Gastroesophageal sphincter (tissue), 4 donors: ENCODE data around the gene NDUFA11. TPM values are rescaled to one million over a fixed set of nuclear protein-coding genes. Genes with fewer than 3 reads are reported as not detected.

Source experiments
- ATAC-seq: fragments of 150-250 bp; one replicate; pipeline ENCODE4 v1.9.1; 2016; ENCODE audit warnings: mild to moderate bottlenecking, moderate library complexity
- H3K27ac ChIP-seq, 4 donors: fragments of 200-600 bp; sonication (generic) in 3 of 4; 1 replicate in 3 of 4; 2 replicates in 1 of 4; pipeline ENCODE4 v1.5.1; 2016 to 2019
- H3K27me3 ChIP-seq: fragments of 200-600 bp; sonication (generic); one replicate; pipeline ENCODE4 v1.5.1; 2019
- H3K36me3 ChIP-seq, 2 donors: fragments of 200-600 bp; sonication (generic); one replicate each; pipeline ENCODE4 v1.5.1; 2019; ENCODE audit warnings: control low read depth in 1 of 2
- H3K4me1 ChIP-seq, 3 donors: fragments of 200-600 bp; sonication (generic); 1 replicate in 2 of 3; 2 replicates in 1 of 3; pipeline ENCODE4 v1.5.1; 2016 to 2019; ENCODE audit warnings: control low read depth in 2 of 3
- H3K4me3 ChIP-seq, 2 donors: fragments of 200-600 bp; sonication (generic); one replicate each; pipeline ENCODE4 v1.5.1; 2019; ENCODE audit warnings: mild to moderate bottlenecking in 1 of 2, moderate library complexity in 1 of 2
- H3K9me3 ChIP-seq, 3 donors: fragments of 200-600 bp; sonication (generic); one replicate each; pipeline ENCODE4 v1.5.1; 2017 to 2019; ENCODE audit warnings: control low read depth in 2 of 3
- EP300 ChIP-seq: sonication (generic); formaldehyde crosslinking; IDR thresholded peaks from one replicate; pipeline ENCODE4 v1.6.1; 2017; ENCODE audit warnings: antibody characterized with exemption, mild to moderate bottlenecking
- POLR2A ChIP-seq, 2 donors: fragments of 450-650 bp; IDR thresholded peaks; one replicate each; pipeline ENCODE4 v1.6.1; 2017; ENCODE audit warnings: antibody characterized with exemption in 2 of 2, mild to moderate bottlenecking in 2 of 2, moderate library complexity in 1 of 2
- POLR2AphosphoS5 ChIP-seq: sonication (generic); formaldehyde crosslinking; IDR thresholded peaks from one replicate; pipeline ENCODE4 v1.6.1; 2017; ENCODE audit warnings: antibody characterized with exemption
- WGBS, 2 donors: methylation state at CpG; one replicate each; pipeline ENCODE4 v1.1.5; 2018; ENCODE audit warnings: low coverage in 1 of 2; 5-methylcytosine and 5-hydroxymethylcytosine counted together
- total RNA-seq, 4 donors: library from RNA; depleted of rRNA; stranded (reverse); fragments of >200 nt; gene quantifications; one replicate each; pipeline ENCODE4 v1.1.0, GENCODE V29; 2016
- TF ChIP-seq, protein P1 (sequence below), 4 experiments: fragments of 200-600 bp in 2 of 4; fragments of 450-650 bp in 2 of 4; sonication (generic) in 1 of 4; IDR thresholded peaks; one replicate each; pipeline ENCODE4 v1.5.1; 2017 to 2019; ENCODE audit warnings: antibody characterized with exemption in 4 of 4, mild to moderate bottlenecking in 2 of 4, moderate library complexity in 2 of 4

The NDUFA11 gene
- total RNA-seq, 4 donors from 2014 or later: 244 to 299 (median 265) TPM

DNA sequence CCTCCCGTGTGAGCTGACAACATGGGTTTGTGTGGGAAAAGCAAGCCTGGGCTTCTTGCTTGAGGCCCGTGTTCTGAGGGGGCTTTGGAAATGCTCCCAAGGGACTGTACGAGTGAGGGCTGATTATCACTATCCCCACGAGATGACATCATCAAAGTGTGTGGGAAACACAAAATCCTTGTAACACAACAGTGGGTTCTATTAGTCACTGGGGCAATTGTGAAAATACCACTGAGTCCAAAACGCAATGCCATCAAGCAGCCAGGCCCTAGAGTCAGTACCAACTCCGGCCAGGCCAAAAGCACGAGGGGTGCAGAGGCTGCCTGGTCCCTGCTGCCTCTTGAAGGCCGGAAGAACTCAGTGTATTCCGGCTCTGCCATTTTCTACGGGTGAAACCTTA lies 40.0 kb upstream of the NDUFA11 start:
- Histone ChIP-seq H3K4me1 (peaks cover 0 to 83% (median 46%) of the 10 kb centered on the region in 3 donors), H3K9me3 (no peaks in the 10 kb centered on the region), H3K4me3 (no peak overlapping the region), H3K36me3 (peaks cover 0 to 32% of the 10 kb centered on the region in 2 donors), H3K27me3 (no peaks in the 10 kb centered on the region), H3K27ac (peak overlapping the region in 3 of 4 donors; percentile 66 to 79 (median 67))
- WGBS, 2 donors: 29 to 61% methylated on average over 4 to 6 of the region's 10 CpGs
- no peak for TF ChIP-seq EP300
- peak; percentile 28 for TF ChIP-seq POLR2AphosphoS5
- ATAC-seq: no peak

DNA sequence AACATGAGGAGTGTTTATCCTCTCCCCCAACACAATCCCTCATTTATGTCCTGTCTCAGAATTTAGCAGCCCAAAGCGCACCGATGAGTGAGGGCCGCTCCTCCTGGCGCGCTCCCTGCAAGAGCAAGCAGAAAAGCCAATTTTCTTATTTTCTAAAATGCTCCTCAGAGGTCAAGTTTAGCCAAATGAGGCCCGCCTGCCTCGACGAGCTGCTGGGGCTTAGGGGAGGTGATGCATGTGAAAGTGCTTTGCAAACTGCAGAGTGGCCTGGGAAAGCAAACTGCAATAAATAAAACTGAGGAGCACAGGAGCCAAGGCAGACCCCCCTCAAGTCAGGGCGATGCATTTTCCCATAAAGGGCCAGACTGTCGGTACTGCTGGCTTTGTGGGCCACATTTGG lies 39.5 kb upstream of the NDUFA11 start:
- Histone ChIP-seq H3K4me1 (peaks cover 0 to 77% (median 41%) of the 10 kb centered on the region in 3 donors), H3K27ac (peak overlapping the region in 3 of 4 donors; percentile 66 to 79 (median 67)), H3K4me3 (no peak overlapping the region), H3K36me3 (peaks cover 0 to 38% of the 10 kb centered on the region in 2 donors), H3K9me3 (no peaks in the 10 kb centered on the region), H3K27me3 (no peaks in the 10 kb centered on the region)
- no peak for ATAC-seq
- 29 to 56% methylated on average over 5 to 6 of the region's 10 CpGs for WGBS, 2 donors
- TF ChIP-seq EP300 (no peak), POLR2A (IDR thresholded peaks at IDR 0.05) (no peak), POLR2AphosphoS5 (no peak)
- TF ChIP-seq, protein P1, sequence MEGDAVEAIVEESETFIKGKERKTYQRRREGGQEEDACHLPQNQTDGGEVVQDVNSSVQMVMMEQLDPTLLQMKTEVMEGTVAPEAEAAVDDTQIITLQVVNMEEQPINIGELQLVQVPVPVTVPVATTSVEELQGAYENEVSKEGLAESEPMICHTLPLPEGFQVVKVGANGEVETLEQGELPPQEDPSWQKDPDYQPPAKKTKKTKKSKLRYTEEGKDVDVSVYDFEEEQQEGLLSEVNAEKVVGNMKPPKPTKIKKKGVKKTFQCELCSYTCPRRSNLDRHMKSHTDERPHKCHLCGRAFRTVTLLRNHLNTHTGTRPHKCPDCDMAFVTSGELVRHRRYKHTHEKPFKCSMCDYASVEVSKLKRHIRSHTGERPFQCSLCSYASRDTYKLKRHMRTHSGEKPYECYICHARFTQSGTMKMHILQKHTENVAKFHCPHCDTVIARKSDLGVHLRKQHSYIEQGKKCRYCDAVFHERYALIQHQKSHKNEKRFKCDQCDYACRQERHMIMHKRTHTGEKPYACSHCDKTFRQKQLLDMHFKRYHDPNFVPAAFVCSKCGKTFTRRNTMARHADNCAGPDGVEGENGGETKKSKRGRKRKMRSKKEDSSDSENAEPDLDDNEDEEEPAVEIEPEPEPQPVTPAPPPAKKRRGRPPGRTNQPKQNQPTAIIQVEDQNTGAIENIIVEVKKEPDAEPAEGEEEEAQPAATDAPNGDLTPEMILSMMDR (IDR thresholded peaks at IDR 0.05): no peak

DNA sequence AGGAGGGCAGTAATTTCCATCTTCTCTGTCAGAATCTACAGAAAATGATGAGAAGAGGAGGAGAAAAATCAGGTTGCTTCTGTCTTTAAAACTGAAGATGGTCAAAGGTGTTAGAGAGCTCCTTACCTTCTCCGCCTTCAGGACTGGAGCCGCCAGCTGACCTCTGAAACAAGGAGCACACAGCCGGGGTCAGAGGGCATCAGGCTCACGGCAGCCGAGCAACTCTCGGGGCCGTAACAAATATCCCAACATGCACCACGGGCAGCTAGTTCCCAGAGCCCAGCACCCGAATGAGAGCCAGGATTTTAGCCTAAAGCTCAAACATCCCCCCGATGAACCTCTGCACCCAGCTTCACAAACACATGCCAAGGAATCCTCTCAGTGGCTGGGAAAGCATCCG lies 38.1 kb upstream of the NDUFA11 start:
- no peaks in the 10 kb centered on the region for H3K9me3 ChIP-seq
- 80% methylated on average over 2 of the region's 11 CpGs; no CpG with 5 or more reads in 1 of the 2 donors for WGBS, 2 donors
- H3K36me3 ChIP-seq: peaks cover 0 to 49% of the 10 kb centered on the region in 2 donors
- no peak for ATAC-seq
- H3K4me1 ChIP-seq: peaks cover 0 to 63% (median 28%) of the 10 kb centered on the region in 3 donors
- TF ChIP-seq EP300 (no peak), POLR2AphosphoS5 (no peak), POLR2A (IDR thresholded peaks at IDR 0.05) (no peak)
- TF ChIP-seq, protein P1 (IDR thresholded peaks at IDR 0.05): no peak
- no peaks in the 10 kb centered on the region for H3K27me3 ChIP-seq
- no peak overlapping the region for H3K4me3 ChIP-seq
- peak overlapping the region in 3 of 4 donors; percentile 66 to 79 (median 67) for H3K27ac ChIP-seq

DNA sequence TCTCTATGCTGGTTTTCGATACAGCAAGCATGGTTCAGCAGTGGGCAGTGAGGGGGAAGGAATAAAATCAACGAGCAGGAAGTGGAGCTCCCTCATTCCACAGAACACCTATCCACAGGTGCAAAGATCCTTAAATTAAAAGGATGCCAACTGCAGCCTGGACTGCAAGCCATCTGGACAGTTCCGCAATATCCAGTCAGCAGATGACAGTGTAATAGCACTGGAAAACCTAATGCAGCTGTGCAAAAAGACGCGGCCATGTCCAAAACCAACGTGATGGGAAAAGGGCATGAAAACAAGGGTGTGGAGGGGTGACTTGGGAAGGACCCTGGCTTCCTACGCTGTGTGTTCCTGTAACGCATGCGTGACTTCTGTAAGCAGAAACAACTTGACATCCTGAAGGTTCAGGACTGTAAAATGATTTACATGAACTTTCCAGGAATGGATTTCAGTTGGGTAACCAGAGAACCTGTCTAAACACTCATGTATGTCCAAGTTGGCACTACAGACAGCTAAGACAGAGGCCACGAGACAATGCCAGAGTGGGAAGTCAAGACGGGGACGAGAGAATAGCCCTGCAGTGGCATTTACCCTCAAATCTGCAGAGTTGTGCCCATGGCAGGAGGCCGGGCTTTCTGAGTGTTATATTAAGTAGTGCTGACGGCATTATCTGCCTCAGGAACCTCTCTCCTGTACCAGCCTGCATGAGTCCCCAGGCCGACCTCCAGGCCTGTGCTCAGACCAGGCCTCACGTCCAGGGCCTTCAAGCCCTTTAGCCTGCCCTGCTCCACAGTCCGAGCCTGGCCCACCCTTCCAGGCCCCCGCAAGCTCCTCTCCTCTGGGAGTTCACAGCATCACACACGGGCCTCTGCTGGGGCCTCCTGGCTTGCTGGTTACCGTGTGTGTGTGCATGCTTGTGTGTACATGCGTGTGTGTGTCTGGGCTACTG lies 36.9 kb upstream of the NDUFA11 start:
- Histone ChIP-seq H3K36me3 (peaks cover 0 to 61% of the 10 kb centered on the region in 2 donors), H3K9me3 (no peaks in the 10 kb centered on the region), H3K27ac (peak overlapping the region in 3 of 4 donors; percentile 66 to 79 (median 67)), H3K4me1 (peaks cover 0 to 63% (median 30%) of the 10 kb centered on the region in 3 donors), H3K27me3 (no peaks in the 10 kb centered on the region), H3K4me3 (no peak overlapping the region)
- TF ChIP-seq POLR2AphosphoS5 (peak; percentile 64), EP300 (no peak)
- WGBS, 2 donors: 73 to 87% methylated on average over 4 to 17 of the region's 21 CpGs
- no peak for ATAC-seq

DNA sequence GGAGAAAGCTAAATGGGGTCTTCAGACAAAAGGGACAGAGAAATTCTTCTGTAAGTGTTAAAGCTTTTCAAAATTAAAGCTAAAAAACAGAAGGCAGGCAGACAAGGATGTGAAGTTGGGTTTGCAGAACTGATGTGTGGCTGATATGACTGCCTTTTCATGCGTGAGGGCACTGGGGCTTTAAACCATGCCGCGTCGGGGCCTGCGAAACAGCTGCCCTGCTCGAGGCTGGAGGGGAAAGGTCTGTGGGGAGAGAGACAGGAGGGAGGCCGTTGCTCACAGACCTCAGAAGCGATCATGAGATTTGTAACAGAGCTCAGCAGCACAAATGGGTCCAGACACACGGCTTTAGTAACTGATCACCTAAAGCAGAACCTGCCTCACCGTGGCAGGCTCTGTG lies 34.0 kb upstream of the NDUFA11 start:
- no peaks in the 10 kb centered on the region for H3K27me3 ChIP-seq
- H3K36me3 ChIP-seq: peaks cover 0 to 75% of the 10 kb centered on the region in 2 donors
- no peak for ATAC-seq
- H3K4me1 ChIP-seq: peaks cover 0 to 68% (median 36%) of the 10 kb centered on the region in 3 donors
- TF ChIP-seq EP300 (no peak), POLR2AphosphoS5 (no peak)
- TF ChIP-seq, protein P1 (IDR thresholded peaks at IDR 0.05): no peak
- peak overlapping the region in 1 of 4 donors; percentile 29 for H3K27ac ChIP-seq
- no peak overlapping the region for H3K4me3 ChIP-seq
- no peaks in the 10 kb centered on the region for H3K9me3 ChIP-seq
- WGBS, 2 donors: 73 to 81% methylated on average over 7 to 10 of the region's 10 CpGs
